ENCODE results near the gene KATNA1.

KATNA1 gene

GRCh38 chr6:149593408-149593807, 55.1 kb downstream of the KATNA1 start:
- no peak overlapping the region for H4K91ac ChIP-seq (ENCODE audit: low read depth, low read length)
- H3K27me3 ChIP-seq (ENCODE audit: insufficient read depth, low read length): no peaks in the 10 kb centered on the region
- H2BK120ac ChIP-seq (ENCODE audit: insufficient read depth, low read length, poor library complexity): no peak overlapping the region
- H3K79me2 ChIP-seq (ENCODE audit: control insufficient read depth, insufficient read depth, low read length, poor library complexity): no peaks in the 10 kb centered on the region
- H2BK5ac ChIP-seq (ENCODE audit: low read depth, low read length, poor library complexity): no peak overlapping the region
- H3K9ac ChIP-seq (ENCODE audit: low read length): no peak overlapping the region
- no peak overlapping the region for H3K27ac ChIP-seq (ENCODE audit: low read depth, low read length)
- no peak overlapping the region for H3K4ac ChIP-seq (ENCODE audit: low read depth, low read length)
- no peak overlapping the region for H3K23ac ChIP-seq (ENCODE audit: low read length)
- H3K79me1 ChIP-seq (ENCODE audit: low read length): no peaks in the 10 kb centered on the region
- H3K14ac ChIP-seq (ENCODE audit: low read length): no peak overlapping the region
- no peak overlapping the region for H4K12ac ChIP-seq (ENCODE audit: low read depth, low read length)
- WGBS (ENCODE audit: extremely low coverage, insufficient coverage, insufficient read length): no CpG with 5 or more reads among the region's 1 CpG
- no peak overlapping the region for H2BK12ac ChIP-seq (ENCODE audit: low read length)
- no peaks in the 10 kb centered on the region for H3K9me3 ChIP-seq (ENCODE audit: insufficient read depth, low read depth, low read length)
- H2AFZ ChIP-seq (ENCODE audit: insufficient read depth, low read length, poor library complexity): no peak overlapping the region
- no peak for DNase-seq
- H4K8ac ChIP-seq (ENCODE audit: low read depth, low read length): no peak overlapping the region
- no peak overlapping the region for H3K4me3 ChIP-seq (ENCODE audit: low read depth, low read length)
- no peaks in the 10 kb centered on the region for H3K4me1 ChIP-seq (ENCODE audit: control insufficient read depth in 1 of 2, insufficient read depth in 2 of 2, low read length in 2 of 2)
- H3K18ac ChIP-seq (ENCODE audit: low read length): no peak overlapping the region
- peaks cover 18 to 20% of the 10 kb centered on the region in 2 experiments for H3K36me3 ChIP-seq (ENCODE audit: control insufficient read depth in 1 of 2, insufficient read depth in 2 of 2, low read length in 2 of 2)
- no peak overlapping the region for H2AK5ac ChIP-seq (ENCODE audit: low read length)
- no peak overlapping the region for H3K4me2 ChIP-seq (ENCODE audit: low read length)

GRCh38 chr6:149592983-149593382, 55.5 kb downstream of the KATNA1 start:
- no peak overlapping the region for H3K9ac ChIP-seq (ENCODE audit: low read length)
- no peak overlapping the region for H3K4ac ChIP-seq (ENCODE audit: low read depth, low read length)
- no peak overlapping the region for H3K23ac ChIP-seq (ENCODE audit: low read length)
- H2BK5ac ChIP-seq (ENCODE audit: low read depth, low read length, poor library complexity): no peak overlapping the region
- no peak for DNase-seq
- no peaks in the 10 kb centered on the region for H3K4me1 ChIP-seq (ENCODE audit: control insufficient read depth in 1 of 2, insufficient read depth in 2 of 2, low read length in 2 of 2)
- H3K4me3 ChIP-seq (ENCODE audit: low read depth, low read length): no peak overlapping the region
- no peak overlapping the region for H4K91ac ChIP-seq (ENCODE audit: low read depth, low read length)
- H3K27me3 ChIP-seq (ENCODE audit: insufficient read depth, low read length): no peaks in the 10 kb centered on the region
- H2BK120ac ChIP-seq (ENCODE audit: insufficient read depth, low read length, poor library complexity): no peak overlapping the region
- no CpG with 5 or more reads among the region's 2 CpGs for WGBS (ENCODE audit: extremely low coverage, insufficient coverage, insufficient read length)
- no peak overlapping the region for H3K27ac ChIP-seq (ENCODE audit: low read depth, low read length)
- H4K12ac ChIP-seq (ENCODE audit: low read depth, low read length): no peak overlapping the region
- H3K14ac ChIP-seq (ENCODE audit: low read length): no peak overlapping the region
- H3K36me3 ChIP-seq (ENCODE audit: control insufficient read depth in 1 of 2, insufficient read depth in 2 of 2, low read length in 2 of 2): peaks cover 18% of the 10 kb centered on the region in 2 experiments
- no peak overlapping the region for H2AFZ ChIP-seq (ENCODE audit: insufficient read depth, low read length, poor library complexity)
- no peaks in the 10 kb centered on the region for H3K79me1 ChIP-seq (ENCODE audit: low read length)
- no peak overlapping the region for H3K4me2 ChIP-seq (ENCODE audit: low read length)
- H3K18ac ChIP-seq (ENCODE audit: low read length): no peak overlapping the region
- no peaks in the 10 kb centered on the region for H3K79me2 ChIP-seq (ENCODE audit: control insufficient read depth, insufficient read depth, low read length, poor library complexity)
- no peaks in the 10 kb centered on the region for H3K9me3 ChIP-seq (ENCODE audit: insufficient read depth, low read depth, low read length)
- H4K8ac ChIP-seq (ENCODE audit: low read depth, low read length): no peak overlapping the region
- no peak overlapping the region for H2BK12ac ChIP-seq (ENCODE audit: low read length)
- H2AK5ac ChIP-seq (ENCODE audit: low read length): no peak overlapping the region

- Histone ChIP-seq H3K9me3 (ENCODE audit: insufficient read depth, low read depth, low read length) (no peaks in the 10 kb centered on the region), H4K8ac (ENCODE audit: low read depth, low read length) (no peak overlapping the region), H3K9ac (ENCODE audit: low read length) (no peak overlapping the region), H2AFZ (ENCODE audit: insufficient read depth, low read length, poor library complexity) (no peak overlapping the region), H4K91ac (ENCODE audit: low read depth, low read length) (no peak overlapping the region), H3K36me3 (ENCODE audit: control insufficient read depth in 1 of 2, insufficient read depth in 2 of 2, low read length in 2 of 2) (peaks cover 11 to 15% of the 10 kb centered on the region in 2 experiments), H3K27me3 (ENCODE audit: insufficient read depth, low read length) (no peaks in the 10 kb centered on the region), H3K4me2 (ENCODE audit: low read length) (no peak overlapping the region), H3K4me1 (ENCODE audit: control insufficient read depth in 1 of 2, insufficient read depth in 2 of 2, low read length in 2 of 2) (no peaks in the 10 kb centered on the region), H3K79me1 (ENCODE audit: low read length) (no peaks in the 10 kb centered on the region), H3K23ac (ENCODE audit: low read length) (no peak overlapping the region), H2BK120ac (ENCODE audit: insufficient read depth, low read length, poor library complexity) (no peak overlapping the region), H3K27ac (ENCODE audit: low read depth, low read length) (no peak overlapping the region), H2BK5ac (ENCODE audit: low read depth, low read length, poor library complexity) (no peak overlapping the region), H3K14ac (ENCODE audit: low read length) (no peak overlapping the region), H3K18ac (ENCODE audit: low read length) (no peak overlapping the region), H3K4me3 (ENCODE audit: low read depth, low read length) (no peak overlapping the region), H3K4ac (ENCODE audit: low read depth, low read length) (no peak overlapping the region), H4K12ac (ENCODE audit: low read depth, low read length) (no peak overlapping the region), H3K79me2 (ENCODE audit: control insufficient read depth, insufficient read depth, low read length, poor library complexity) (no peaks in the 10 kb centered on the region), H2AK5ac (ENCODE audit: low read length) (no peak overlapping the region), H2BK12ac (ENCODE audit: low read length) (no peak overlapping the region)
- no peak for DNase-seq
- WGBS (ENCODE audit: extremely low coverage, insufficient coverage, insufficient read length): no CpG with 5 or more reads among the region's 2 CpGs
Measured at GRCh38 chr6:149586149-149586548, 62.4 kb downstream of the KATNA1 start.

DNA sequence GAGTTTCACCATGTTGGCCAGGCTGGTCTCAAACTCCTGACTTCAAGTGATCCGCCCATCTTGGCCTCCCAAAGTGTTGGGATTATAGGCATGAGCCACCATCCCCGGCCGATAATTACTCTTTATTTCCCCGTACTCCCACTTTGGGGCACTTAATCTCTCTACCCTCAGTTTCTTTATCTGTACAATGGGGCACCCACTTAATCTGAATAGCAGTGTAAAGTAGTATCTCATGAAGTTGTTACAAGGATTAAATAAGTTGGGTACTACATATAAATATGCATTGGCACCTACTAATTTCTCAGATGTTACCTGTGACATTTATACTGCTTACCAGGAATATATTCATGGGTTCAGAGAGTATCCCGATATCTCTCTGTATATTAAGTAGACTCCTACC, 67.2 kb downstream of the KATNA1 start:
- Histone ChIP-seq H3K4me3 (ENCODE audit: low read depth, low read length) (no peak overlapping the region), H2BK5ac (ENCODE audit: low read depth, low read length, poor library complexity) (no peak overlapping the region), H2AFZ (ENCODE audit: insufficient read depth, low read length, poor library complexity) (no peak overlapping the region), H3K79me2 (ENCODE audit: control insufficient read depth, insufficient read depth, low read length, poor library complexity) (no peaks in the 10 kb centered on the region), H2BK12ac (ENCODE audit: low read length) (no peak overlapping the region), H3K4ac (ENCODE audit: low read depth, low read length) (no peak overlapping the region), H3K27me3 (ENCODE audit: insufficient read depth, low read length) (no peaks in the 10 kb centered on the region), H4K8ac (ENCODE audit: low read depth, low read length) (no peak overlapping the region), H4K12ac (ENCODE audit: low read depth, low read length) (no peak overlapping the region), H3K14ac (ENCODE audit: low read length) (no peak overlapping the region), H3K9ac (ENCODE audit: low read length) (no peak overlapping the region), H3K36me3 (ENCODE audit: control insufficient read depth in 1 of 2, insufficient read depth in 2 of 2, low read length in 2 of 2) (peaks cover 8 to 10% of the 10 kb centered on the region in 2 experiments), H3K4me1 (ENCODE audit: control insufficient read depth in 1 of 2, insufficient read depth in 2 of 2, low read length in 2 of 2) (no peaks in the 10 kb centered on the region), H3K79me1 (ENCODE audit: low read length) (no peaks in the 10 kb centered on the region), H2BK120ac (ENCODE audit: insufficient read depth, low read length, poor library complexity) (no peak overlapping the region), H3K27ac (ENCODE audit: low read depth, low read length) (no peak overlapping the region), H3K9me3 (ENCODE audit: insufficient read depth, low read depth, low read length) (no peaks in the 10 kb centered on the region), H3K23ac (ENCODE audit: low read length) (no peak overlapping the region), H3K4me2 (ENCODE audit: low read length) (no peak overlapping the region), H3K18ac (ENCODE audit: low read length) (no peak overlapping the region), H2AK5ac (ENCODE audit: low read length) (no peak overlapping the region), H4K91ac (ENCODE audit: low read depth, low read length) (no peak overlapping the region)
- no CpG with 5 or more reads among the region's 5 CpGs for WGBS (ENCODE audit: extremely low coverage, insufficient coverage, insufficient read length)
- no peak for DNase-seq

All from trophoblast cell (in vitro differentiated cells and primary cell).